K562 (cell line): ENCODE data around the gene ANKRD34A. TPM values are rescaled to one million over a fixed set of nuclear protein-coding genes. Genes with fewer than 3 reads are reported as not detected.

Source experiments
- CBFA2T2 ChIP-seq: fragments of 450-650 bp; conservative IDR thresholded peaks from 2 replicates; pipeline ENCODE4 v1.6.1; 2017; ENCODE audit warnings: mild to moderate bottlenecking
- CBFB ChIP-seq: sonication (generic); formaldehyde crosslinking; IDR thresholded peaks from 2 replicates; pipeline ENCODE4 v1.4.0; 2020; ENCODE audit warnings: mild to moderate bottlenecking, missing genetic modification reagents
- CCNT2 ChIP-seq: IDR thresholded peaks from 2 replicates; pipeline ENCODE4 v1.6.1; 2011; ENCODE audit warnings: borderline replicate concordance, low read depth, mild to moderate bottlenecking, moderate library complexity, mixed read lengths, low read length; ENCODE audit not compliant: insufficient read length; ENCODE audit errors: extremely low read depth
- DDX20 ChIP-seq: fragments of 450-650 bp; IDR thresholded peaks from 2 replicates; pipeline ENCODE4 v1.6.1; 2016; ENCODE audit warnings: missing genetic modification characterization, low read depth, mild to moderate bottlenecking, missing compliant biosample characterization, moderate library complexity
- FOXA1 ChIP-seq: fragments of 450-650 bp; IDR thresholded peaks from 2 replicates; pipeline ENCODE4 v1.6.1; 2016; ENCODE audit warnings: mild to moderate bottlenecking, borderline replicate concordance
- GTF2B ChIP-seq: IDR thresholded peaks from 2 replicates; pipeline ENCODE4 v1.6.1; 2011; ENCODE audit not compliant: insufficient read length; ENCODE audit errors: extremely low read depth
- MCM7 ChIP-seq, 2 experiments: fragments of 450-650 bp; IDR thresholded peaks; 2 replicates each; pipeline ENCODE4 v1.6.1; 2016 to 2018
- MXI1 ChIP-seq: IDR thresholded peaks from 2 replicates; pipeline ENCODE4 v1.6.1; 2011; ENCODE audit warnings: low read depth, mild to moderate bottlenecking, improper control_type of control experiment, low read length
- TEAD1 ChIP-seq, 2 experiments: fragments of 450-650 bp in 1 of 2; sonication (generic) in 1 of 2; formaldehyde crosslinking; IDR thresholded peaks; 2 replicates each; pipeline versions ENCODE4 v1.4.0 to v1.8.0; 2020 to 2022; ENCODE audit warnings: mild to moderate bottlenecking in 2 of 2, missing genetic modification reagents in 1 of 2
- ZNF764 ChIP-seq: fragments of 250-450 bp; sonication (Bioruptor Pico); IDR thresholded peaks from 2 replicates; pipeline ENCODE4 v1.4.0; 2020; ENCODE audit warnings: low read depth, mild to moderate bottlenecking, moderate library complexity
- ZNF766 ChIP-seq: fragments of 200-800 bp; sonication (Bioruptor generic); conservative IDR thresholded peaks from 2 replicates; pipeline ENCODE4 v1.6.1; 2016; ENCODE audit warnings: missing genetic modification characterization, missing compliant biosample characterization
- polyA plus RNA-seq, 8 experiments: library from polyadenylated mRNA; depleted of rRNA in 4 of 8; stranded (reverse) in 5 of 8; unstranded in 3 of 8; fragments of >200 nt; fragmentation: Nextera tagmentation in 2 of 8; fragmentation: Illumina TruSeq in 1 of 8; extraction: Ambion mirVana in 2 of 8; extraction: Trizol in 1 of 8; gene quantifications; 2 replicates each; pipeline versions ENCODE4 v1.2.1 to v1.2.3, GENCODE V29; 2011 to 2014; ENCODE audit warnings: inconsistent platforms in 1 of 8, missing spikeins in 1 of 8
- total RNA-seq, 7 experiments: library from RNA; depleted of rRNA in 6 of 7; stranded (reverse); fragments of >200 nt in 6 of 7; fragmentation: Illumina TruSeq in 2 of 7; extraction: Trizol in 2 of 7; gene quantifications; 2 replicates each; pipeline versions ENCODE4 v1.2.1 to v1.2.3, GENCODE V29; 2011 to 2021; ENCODE audit warnings: low replicate concordance in 1 of 7
- TF ChIP-seq, protein P1 (sequence below): fragments of 200-600 bp; sonication (generic); IDR thresholded peaks from one replicate; pipeline ENCODE4 v1.6.1; 2012; ENCODE audit warnings: mild to moderate bottlenecking, low read depth, low read length, inconsistent platforms
- TF ChIP-seq, protein P2 (sequence below), 2 experiments: fragments of 450-650 bp; IDR thresholded peaks; 2 replicates each; pipeline ENCODE4 v1.6.1; 2016

The ANKRD34A gene
- total and polyA plus RNA-seq, 9 of the 15 experiments (the other 6 are each of a cell fraction or from before 2014, with no cell fraction given) = 0.06 to 1.6 (median 0.43) TPM

DNA sequence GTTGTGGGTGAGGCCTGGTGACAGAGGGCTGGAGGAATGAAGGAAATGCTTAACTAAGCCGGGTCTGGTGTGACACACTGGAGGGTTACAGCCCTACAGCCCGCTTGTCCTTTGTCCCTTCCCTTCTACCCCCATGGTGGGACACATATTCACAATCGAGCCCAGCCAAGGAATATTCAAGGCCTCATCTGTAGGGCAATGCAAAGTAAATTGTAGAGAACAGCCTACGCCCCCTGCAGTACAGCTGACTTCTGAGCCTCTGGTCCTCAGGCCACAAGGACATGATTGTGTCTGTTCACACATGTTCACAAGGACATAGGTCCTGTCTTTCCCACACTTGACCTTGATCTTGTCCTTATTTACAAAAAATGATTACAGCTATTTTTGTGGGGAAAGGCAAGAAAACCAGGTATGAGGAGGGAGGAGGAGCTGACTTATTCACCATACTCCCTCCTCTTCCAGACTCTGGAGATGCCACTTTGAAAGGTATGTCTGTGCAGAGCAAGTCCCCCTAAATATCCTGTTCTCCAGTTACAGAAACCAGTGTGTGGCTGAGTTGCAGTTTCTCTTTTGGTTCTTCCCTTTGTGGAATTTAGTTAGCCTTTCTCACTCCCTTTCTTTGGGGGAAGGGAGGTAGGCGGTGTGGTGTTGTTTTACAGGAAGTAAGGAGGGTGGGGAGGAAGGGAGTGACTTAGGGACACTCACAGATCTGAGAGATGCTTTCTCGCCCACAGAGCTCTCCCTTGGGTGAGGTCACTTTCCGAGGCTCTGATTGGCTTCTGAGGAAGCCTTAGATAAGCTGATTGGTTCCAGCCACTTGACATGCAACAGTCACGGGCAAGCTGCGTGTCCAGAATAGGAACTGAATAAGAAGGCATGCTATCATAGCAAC, 14.7 kb upstream of the ANKRD34A start (continued):
- TF ChIP-seq, protein P1, sequence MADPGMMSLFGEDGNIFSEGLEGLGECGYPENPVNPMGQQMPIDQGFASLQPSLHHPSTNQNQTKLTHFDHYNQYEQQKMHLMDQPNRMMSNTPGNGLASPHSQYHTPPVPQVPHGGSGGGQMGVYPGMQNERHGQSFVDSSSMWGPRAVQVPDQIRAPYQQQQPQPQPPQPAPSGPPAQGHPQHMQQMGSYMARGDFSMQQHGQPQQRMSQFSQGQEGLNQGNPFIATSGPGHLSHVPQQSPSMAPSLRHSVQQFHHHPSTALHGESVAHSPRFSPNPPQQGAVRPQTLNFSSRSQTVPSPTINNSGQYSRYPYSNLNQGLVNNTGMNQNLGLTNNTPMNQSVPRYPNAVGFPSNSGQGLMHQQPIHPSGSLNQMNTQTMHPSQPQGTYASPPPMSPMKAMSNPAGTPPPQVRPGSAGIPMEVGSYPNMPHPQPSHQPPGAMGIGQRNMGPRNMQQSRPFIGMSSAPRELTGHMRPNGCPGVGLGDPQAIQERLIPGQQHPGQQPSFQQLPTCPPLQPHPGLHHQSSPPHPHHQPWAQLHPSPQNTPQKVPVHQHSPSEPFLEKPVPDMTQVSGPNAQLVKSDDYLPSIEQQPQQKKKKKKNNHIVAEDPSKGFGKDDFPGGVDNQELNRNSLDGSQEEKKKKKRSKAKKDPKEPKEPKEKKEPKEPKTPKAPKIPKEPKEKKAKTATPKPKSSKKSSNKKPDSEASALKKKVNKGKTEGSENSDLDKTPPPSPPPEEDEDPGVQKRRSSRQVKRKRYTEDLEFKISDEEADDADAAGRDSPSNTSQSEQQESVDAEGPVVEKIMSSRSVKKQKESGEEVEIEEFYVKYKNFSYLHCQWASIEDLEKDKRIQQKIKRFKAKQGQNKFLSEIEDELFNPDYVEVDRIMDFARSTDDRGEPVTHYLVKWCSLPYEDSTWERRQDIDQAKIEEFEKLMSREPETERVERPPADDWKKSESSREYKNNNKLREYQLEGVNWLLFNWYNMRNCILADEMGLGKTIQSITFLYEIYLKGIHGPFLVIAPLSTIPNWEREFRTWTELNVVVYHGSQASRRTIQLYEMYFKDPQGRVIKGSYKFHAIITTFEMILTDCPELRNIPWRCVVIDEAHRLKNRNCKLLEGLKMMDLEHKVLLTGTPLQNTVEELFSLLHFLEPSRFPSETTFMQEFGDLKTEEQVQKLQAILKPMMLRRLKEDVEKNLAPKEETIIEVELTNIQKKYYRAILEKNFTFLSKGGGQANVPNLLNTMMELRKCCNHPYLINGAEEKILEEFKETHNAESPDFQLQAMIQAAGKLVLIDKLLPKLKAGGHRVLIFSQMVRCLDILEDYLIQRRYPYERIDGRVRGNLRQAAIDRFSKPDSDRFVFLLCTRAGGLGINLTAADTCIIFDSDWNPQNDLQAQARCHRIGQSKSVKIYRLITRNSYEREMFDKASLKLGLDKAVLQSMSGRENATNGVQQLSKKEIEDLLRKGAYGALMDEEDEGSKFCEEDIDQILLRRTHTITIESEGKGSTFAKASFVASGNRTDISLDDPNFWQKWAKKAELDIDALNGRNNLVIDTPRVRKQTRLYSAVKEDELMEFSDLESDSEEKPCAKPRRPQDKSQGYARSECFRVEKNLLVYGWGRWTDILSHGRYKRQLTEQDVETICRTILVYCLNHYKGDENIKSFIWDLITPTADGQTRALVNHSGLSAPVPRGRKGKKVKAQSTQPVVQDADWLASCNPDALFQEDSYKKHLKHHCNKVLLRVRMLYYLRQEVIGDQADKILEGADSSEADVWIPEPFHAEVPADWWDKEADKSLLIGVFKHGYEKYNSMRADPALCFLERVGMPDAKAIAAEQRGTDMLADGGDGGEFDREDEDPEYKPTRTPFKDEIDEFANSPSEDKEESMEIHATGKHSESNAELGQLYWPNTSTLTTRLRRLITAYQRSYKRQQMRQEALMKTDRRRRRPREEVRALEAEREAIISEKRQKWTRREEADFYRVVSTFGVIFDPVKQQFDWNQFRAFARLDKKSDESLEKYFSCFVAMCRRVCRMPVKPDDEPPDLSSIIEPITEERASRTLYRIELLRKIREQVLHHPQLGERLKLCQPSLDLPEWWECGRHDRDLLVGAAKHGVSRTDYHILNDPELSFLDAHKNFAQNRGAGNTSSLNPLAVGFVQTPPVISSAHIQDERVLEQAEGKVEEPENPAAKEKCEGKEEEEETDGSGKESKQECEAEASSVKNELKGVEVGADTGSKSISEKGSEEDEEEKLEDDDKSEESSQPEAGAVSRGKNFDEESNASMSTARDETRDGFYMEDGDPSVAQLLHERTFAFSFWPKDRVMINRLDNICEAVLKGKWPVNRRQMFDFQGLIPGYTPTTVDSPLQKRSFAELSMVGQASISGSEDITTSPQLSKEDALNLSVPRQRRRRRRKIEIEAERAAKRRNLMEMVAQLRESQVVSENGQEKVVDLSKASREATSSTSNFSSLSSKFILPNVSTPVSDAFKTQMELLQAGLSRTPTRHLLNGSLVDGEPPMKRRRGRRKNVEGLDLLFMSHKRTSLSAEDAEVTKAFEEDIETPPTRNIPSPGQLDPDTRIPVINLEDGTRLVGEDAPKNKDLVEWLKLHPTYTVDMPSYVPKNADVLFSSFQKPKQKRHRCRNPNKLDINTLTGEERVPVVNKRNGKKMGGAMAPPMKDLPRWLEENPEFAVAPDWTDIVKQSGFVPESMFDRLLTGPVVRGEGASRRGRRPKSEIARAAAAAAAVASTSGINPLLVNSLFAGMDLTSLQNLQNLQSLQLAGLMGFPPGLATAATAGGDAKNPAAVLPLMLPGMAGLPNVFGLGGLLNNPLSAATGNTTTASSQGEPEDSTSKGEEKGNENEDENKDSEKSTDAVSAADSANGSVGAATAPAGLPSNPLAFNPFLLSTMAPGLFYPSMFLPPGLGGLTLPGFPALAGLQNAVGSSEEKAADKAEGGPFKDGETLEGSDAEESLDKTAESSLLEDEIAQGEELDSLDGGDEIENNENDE = no peak
- TF ChIP-seq GTF2B (no peak), CCNT2 (no peak), CBFB (no peak), FOXA1 (no peak), TEAD1 (CRISPR knock-in tag; IDR thresholded peaks at IDR 0.05) (peak in 1 of 2 experiments; percentile 69; a peak in 1 of 4 replicates), ZNF764 (CRISPR knock-in tag) (no peak), CBFA2T2 (no peak), ZNF766 (CRISPR knock-in tag) (no peak; the same call in 1 of the 2 replicates), MXI1 (no peak), DDX20 (tag) (0 out of 2 replicates have a peak, but pooled peaks have one; percentile 18), MCM7 (IDR thresholded peaks at IDR 0.05) (peak in 1 of 2 experiments; percentile 95; a peak in 2 of 4 replicates)
- TF ChIP-seq, protein P2, sequence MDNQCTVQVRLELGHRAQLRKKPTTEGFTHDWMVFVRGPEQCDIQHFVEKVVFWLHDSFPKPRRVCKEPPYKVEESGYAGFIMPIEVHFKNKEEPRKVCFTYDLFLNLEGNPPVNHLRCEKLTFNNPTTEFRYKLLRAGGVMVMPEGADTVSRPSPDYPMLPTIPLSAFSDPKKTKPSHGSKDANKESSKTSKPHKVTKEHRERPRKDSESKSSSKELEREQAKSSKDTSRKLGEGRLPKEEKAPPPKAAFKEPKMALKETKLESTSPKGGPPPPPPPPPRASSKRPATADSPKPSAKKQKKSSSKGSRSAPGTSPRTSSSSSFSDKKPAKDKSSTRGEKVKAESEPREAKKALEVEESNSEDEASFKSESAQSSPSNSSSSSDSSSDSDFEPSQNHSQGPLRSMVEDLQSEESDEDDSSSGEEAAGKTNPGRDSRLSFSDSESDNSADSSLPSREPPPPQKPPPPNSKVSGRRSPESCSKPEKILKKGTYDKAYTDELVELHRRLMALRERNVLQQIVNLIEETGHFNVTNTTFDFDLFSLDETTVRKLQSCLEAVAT (IDR thresholded peaks at IDR 0.05) = peak; percentile 70 to 77; a peak in 3 of 4 replicates
